Measurements from ENCODE around the gene PPM1J. TPM values are rescaled to one million over a fixed set of nuclear protein-coding genes. Genes with fewer than 3 reads are reported as not detected.
A peak's percentile ranks its signal among the peaks of the same experiment; 100 is the strongest.

The PPM1J gene
- total and polyA plus RNA-seq, 9 of the 15 experiments (the other 6 are each of a cell fraction or from before 2014, with no cell fraction given): 0.25 to 10.5 (median 4.2) TPM

DNA sequence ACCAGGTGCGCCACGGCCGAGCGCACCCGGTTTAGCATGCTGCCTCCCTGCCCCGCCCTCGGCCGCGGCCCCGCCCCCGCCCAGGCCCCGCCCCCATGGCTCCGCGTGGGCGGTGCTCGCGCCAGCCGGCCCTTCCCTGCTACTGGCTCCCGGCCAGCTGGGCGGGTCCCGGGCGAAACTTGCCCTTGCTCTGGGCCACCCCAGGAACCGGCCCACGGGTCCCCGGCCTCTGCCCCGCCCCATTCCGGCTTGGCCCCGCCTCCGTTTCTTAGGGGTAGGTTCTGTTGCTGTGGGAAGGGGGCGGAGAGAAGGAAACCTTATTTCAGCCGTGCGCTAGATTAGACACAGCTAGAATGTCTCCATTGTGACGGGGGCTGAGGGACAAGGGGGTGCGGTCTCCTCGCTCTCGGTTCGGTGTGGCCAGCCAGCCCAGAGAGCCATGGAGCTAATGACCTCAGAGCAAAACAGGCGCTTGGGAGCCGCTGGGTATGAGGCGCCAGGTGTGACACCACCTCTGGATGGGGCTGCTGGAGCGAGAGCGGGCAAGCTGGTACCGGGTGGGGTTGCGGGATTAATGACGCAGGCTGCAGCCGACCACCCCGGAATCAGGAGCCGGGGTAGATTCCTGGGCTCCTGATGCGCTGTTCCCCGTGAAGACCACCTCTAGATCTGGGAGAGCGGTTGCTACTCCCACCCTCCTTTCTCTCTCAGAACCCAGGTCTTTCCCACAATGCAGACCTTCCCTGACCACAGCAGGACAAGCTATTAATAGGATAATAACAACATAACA, at the start of gene PPM1J (continued):
- TF ChIP-seq, protein P1, sequence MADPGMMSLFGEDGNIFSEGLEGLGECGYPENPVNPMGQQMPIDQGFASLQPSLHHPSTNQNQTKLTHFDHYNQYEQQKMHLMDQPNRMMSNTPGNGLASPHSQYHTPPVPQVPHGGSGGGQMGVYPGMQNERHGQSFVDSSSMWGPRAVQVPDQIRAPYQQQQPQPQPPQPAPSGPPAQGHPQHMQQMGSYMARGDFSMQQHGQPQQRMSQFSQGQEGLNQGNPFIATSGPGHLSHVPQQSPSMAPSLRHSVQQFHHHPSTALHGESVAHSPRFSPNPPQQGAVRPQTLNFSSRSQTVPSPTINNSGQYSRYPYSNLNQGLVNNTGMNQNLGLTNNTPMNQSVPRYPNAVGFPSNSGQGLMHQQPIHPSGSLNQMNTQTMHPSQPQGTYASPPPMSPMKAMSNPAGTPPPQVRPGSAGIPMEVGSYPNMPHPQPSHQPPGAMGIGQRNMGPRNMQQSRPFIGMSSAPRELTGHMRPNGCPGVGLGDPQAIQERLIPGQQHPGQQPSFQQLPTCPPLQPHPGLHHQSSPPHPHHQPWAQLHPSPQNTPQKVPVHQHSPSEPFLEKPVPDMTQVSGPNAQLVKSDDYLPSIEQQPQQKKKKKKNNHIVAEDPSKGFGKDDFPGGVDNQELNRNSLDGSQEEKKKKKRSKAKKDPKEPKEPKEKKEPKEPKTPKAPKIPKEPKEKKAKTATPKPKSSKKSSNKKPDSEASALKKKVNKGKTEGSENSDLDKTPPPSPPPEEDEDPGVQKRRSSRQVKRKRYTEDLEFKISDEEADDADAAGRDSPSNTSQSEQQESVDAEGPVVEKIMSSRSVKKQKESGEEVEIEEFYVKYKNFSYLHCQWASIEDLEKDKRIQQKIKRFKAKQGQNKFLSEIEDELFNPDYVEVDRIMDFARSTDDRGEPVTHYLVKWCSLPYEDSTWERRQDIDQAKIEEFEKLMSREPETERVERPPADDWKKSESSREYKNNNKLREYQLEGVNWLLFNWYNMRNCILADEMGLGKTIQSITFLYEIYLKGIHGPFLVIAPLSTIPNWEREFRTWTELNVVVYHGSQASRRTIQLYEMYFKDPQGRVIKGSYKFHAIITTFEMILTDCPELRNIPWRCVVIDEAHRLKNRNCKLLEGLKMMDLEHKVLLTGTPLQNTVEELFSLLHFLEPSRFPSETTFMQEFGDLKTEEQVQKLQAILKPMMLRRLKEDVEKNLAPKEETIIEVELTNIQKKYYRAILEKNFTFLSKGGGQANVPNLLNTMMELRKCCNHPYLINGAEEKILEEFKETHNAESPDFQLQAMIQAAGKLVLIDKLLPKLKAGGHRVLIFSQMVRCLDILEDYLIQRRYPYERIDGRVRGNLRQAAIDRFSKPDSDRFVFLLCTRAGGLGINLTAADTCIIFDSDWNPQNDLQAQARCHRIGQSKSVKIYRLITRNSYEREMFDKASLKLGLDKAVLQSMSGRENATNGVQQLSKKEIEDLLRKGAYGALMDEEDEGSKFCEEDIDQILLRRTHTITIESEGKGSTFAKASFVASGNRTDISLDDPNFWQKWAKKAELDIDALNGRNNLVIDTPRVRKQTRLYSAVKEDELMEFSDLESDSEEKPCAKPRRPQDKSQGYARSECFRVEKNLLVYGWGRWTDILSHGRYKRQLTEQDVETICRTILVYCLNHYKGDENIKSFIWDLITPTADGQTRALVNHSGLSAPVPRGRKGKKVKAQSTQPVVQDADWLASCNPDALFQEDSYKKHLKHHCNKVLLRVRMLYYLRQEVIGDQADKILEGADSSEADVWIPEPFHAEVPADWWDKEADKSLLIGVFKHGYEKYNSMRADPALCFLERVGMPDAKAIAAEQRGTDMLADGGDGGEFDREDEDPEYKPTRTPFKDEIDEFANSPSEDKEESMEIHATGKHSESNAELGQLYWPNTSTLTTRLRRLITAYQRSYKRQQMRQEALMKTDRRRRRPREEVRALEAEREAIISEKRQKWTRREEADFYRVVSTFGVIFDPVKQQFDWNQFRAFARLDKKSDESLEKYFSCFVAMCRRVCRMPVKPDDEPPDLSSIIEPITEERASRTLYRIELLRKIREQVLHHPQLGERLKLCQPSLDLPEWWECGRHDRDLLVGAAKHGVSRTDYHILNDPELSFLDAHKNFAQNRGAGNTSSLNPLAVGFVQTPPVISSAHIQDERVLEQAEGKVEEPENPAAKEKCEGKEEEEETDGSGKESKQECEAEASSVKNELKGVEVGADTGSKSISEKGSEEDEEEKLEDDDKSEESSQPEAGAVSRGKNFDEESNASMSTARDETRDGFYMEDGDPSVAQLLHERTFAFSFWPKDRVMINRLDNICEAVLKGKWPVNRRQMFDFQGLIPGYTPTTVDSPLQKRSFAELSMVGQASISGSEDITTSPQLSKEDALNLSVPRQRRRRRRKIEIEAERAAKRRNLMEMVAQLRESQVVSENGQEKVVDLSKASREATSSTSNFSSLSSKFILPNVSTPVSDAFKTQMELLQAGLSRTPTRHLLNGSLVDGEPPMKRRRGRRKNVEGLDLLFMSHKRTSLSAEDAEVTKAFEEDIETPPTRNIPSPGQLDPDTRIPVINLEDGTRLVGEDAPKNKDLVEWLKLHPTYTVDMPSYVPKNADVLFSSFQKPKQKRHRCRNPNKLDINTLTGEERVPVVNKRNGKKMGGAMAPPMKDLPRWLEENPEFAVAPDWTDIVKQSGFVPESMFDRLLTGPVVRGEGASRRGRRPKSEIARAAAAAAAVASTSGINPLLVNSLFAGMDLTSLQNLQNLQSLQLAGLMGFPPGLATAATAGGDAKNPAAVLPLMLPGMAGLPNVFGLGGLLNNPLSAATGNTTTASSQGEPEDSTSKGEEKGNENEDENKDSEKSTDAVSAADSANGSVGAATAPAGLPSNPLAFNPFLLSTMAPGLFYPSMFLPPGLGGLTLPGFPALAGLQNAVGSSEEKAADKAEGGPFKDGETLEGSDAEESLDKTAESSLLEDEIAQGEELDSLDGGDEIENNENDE (IDR thresholded peaks at IDR 0.05; ENCODE audit: low read depth, low read length): no peak
- peak; percentile 46; the same call in 1 of the 2 replicates for TF ChIP-seq MAX (CRISPR knock-in tag; IDR thresholded peaks at IDR 0.05)
- TF ChIP-seq IFI16 (CRISPR knock-in tag; IDR thresholded peaks at IDR 0.05): no peak
- no peak for TF ChIP-seq ETV5 (CRISPR knock-in tag; IDR thresholded peaks at IDR 0.05; ENCODE audit: low read depth)
- 0 out of 2 replicates have a peak, but pooled peaks have one; percentile 7 for TF ChIP-seq ARID4B (CRISPR knock-in tag; IDR thresholded peaks at IDR 0.05)
- no peak for TF ChIP-seq ETV6 (IDR thresholded peaks at IDR 0.05; ENCODE audit: borderline replicate concordance in 1 of 2, low read depth in 2 of 2, low read length in 1 of 2)
- TF ChIP-seq ETV6 (CRISPR knock-in tag; IDR thresholded peaks at IDR 0.05; ENCODE audit: borderline replicate concordance): no peak
- no peak for TF ChIP-seq TRIM28 (IDR thresholded peaks at IDR 0.05)
- TF ChIP-seq BRD9 (IDR thresholded peaks at IDR 0.05; ENCODE audit: low read depth, partially characterized antibody): no peak
- TF ChIP-seq ASH1L (IDR thresholded peaks at IDR 0.05; ENCODE audit: borderline replicate concordance, low read depth, partially characterized antibody): no peak
